DMS114 treated with DMSO at 0.1 percent for 48 hours (cell line): Measurements from ENCODE around the gene MOV10L1.
A peak's percentile ranks its signal among the peaks of the same experiment; 100 is the strongest.
"Not testable (repeated sequence)": the region's sequence is repeated elsewhere in the genome, so short reads cannot be mapped to it uniquely, and the experiment has no call there.

ENCODE experiments used
- DNase-seq: peaks from one replicate; lab custom pipeline; 2025; ENCODE audit not compliant: unreplicated experiment; lab: John Stamatoyannopoulos, UW

Gene MOV10L1

GRCh38 chr22:50201191-50202129 is 111.7 kb downstream of the MOV10L1 start:
- DNase-seq: no peak

- no peak for DNase-seq
Measured at GRCh38 chr22:50202130-50202666, 112.4 kb downstream of the MOV10L1 start.

GRCh38 chr22:50203288-50203687 is 113.5 kb downstream of the MOV10L1 start:
- no peak for DNase-seq

- no peak for DNase-seq
Measured at GRCh38 chr22:50204571-50204970, 114.8 kb downstream of the MOV10L1 start.

- DNase-seq: not testable (repeated sequence)
Measured at GRCh38 chr22:50204998-50205397, 115.2 kb downstream of the MOV10L1 start.

- DNase-seq: no peak
Measured at GRCh38 chr22:50205781-50206569, 116.2 kb downstream of the MOV10L1 start.

GRCh38 chr22:50206599-50206998 is 116.8 kb downstream of the MOV10L1 start:
- peak; percentile 16 for DNase-seq

- no peak for DNase-seq
Measured at GRCh38 chr22:50207383-50208140, 117.8 kb downstream of the MOV10L1 start.

- no peak for DNase-seq
Measured at GRCh38 chr22:50208430-50208938, 118.7 kb downstream of the MOV10L1 start.

GRCh38 chr22:50208939-50209892 is 119.4 kb downstream of the MOV10L1 start:
- DNase-seq: no peak

- DNase-seq: peak; percentile 23
Measured at GRCh38 chr22:50209893-50210292, 120.1 kb downstream of the MOV10L1 start.

GRCh38 chr22:50210378-50211139 is 120.8 kb downstream of the MOV10L1 start:
- no peak for DNase-seq

- DNase-seq: no peak
Measured at GRCh38 chr22:50211147-50211546, 121.3 kb downstream of the MOV10L1 start.
